ENCODE data around the gene TRIM28.
A peak's percentile ranks its signal among the peaks of the same experiment; 100 is the strongest.

DNA sequence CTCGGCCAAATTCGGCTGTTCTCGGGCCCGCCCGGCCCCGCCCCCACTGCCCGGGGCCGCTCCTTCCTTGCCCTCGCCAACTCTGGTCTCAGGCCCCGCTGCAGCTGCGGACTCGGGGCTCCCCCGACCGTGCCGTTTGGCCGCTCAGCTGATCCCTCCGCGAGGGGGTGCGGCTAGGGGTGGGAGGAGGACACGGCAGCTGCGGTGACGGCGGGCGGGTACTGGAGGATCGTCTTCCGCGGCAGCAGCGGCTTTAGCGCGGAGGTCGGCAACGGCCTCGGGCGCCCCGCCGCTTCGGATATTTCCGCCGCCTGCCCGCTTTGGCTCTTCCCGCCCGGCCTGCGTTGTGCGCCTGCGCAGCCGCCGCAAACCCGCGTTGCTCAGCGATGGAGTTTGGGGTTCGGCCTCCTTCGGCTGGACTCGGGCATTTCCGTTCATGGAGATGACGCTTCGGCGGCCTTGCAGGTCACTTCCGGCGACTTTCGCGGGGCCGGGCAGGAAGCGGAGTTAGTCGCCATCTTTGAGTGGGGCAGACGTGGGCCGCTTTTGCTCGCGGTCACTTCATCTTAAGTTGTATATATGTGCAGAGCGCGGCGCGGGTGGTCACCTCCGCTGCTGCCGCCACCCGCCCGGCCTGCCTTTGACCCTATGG lies 14.9 kb downstream of the TRIM28 start:
- TF ChIP-seq, protein P1, sequence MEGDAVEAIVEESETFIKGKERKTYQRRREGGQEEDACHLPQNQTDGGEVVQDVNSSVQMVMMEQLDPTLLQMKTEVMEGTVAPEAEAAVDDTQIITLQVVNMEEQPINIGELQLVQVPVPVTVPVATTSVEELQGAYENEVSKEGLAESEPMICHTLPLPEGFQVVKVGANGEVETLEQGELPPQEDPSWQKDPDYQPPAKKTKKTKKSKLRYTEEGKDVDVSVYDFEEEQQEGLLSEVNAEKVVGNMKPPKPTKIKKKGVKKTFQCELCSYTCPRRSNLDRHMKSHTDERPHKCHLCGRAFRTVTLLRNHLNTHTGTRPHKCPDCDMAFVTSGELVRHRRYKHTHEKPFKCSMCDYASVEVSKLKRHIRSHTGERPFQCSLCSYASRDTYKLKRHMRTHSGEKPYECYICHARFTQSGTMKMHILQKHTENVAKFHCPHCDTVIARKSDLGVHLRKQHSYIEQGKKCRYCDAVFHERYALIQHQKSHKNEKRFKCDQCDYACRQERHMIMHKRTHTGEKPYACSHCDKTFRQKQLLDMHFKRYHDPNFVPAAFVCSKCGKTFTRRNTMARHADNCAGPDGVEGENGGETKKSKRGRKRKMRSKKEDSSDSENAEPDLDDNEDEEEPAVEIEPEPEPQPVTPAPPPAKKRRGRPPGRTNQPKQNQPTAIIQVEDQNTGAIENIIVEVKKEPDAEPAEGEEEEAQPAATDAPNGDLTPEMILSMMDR (IDR thresholded peaks at IDR 0.05), result peak in 1 of 4 experiments; percentile 16
- TF ChIP-seq POLR2A (IDR thresholded peaks at IDR 0.05) (peak; percentile 3 to 58), EP300 (IDR thresholded peaks at IDR 0.05) (no peak)
